B cell (primary cell): ENCODE results near the gene PPP2R5B.

ENCODE experiments used
- CTCF ChIP-seq: fragments of 200-600 bp; IDR thresholded peaks from one replicate; pipeline ENCODE4 v1.8.0; 2022; ENCODE audit warnings: antibody characterized with exemption, mild to moderate bottlenecking
- EZH2 ChIP-seq: IDR thresholded peaks from 2 replicates; pipeline ENCODE4 v1.6.1; 2012; ENCODE audit warnings: borderline replicate concordance, low read depth, mild to moderate bottlenecking, moderate library complexity, low read length; ENCODE audit not compliant: insufficient read depth, poor library complexity, severe bottlenecking

GRCh38 chr11:64934682-64935358, 10.3 kb downstream of the PPP2R5B start:
- TF ChIP-seq CTCF (no peak), EZH2 (no peak)
